Cardiac fibroblast (primary cell): ENCODE data around the gene PHACTR3.

ENCODE experiments used
- DNase-seq, 2 donors: peaks; one replicate each; pipeline versions ENCODE4 v3.0.0 to v3.0.0-alpha.2; 2010; ENCODE audit warnings: low read depth in 2 of 2
- H3K4me3 ChIP-seq, 2 donors: replicated peaks in 1 of 2; 1 replicate in 1 of 2; 2 replicates in 1 of 2; pipeline ENCODE4 v1.5.1; 2011; ENCODE audit warnings: low read depth in 2 of 2, low read length in 2 of 2, mild to moderate bottlenecking in 2 of 2, moderate library complexity in 1 of 2
- CTCF ChIP-seq: IDR thresholded peaks from one replicate; pipeline ENCODE4 v1.5.1; 2011; ENCODE audit warnings: low read depth, mild to moderate bottlenecking, low read length, inconsistent platforms

PHACTR3 gene

GRCh38 chr20:59568509-59569024 lies 35.8 kb upstream of the PHACTR3 start:
- no peak overlapping the region for H3K4me3 ChIP-seq
- DNase-seq: no peak
- TF ChIP-seq CTCF: no peak

- TF ChIP-seq CTCF: no peak
- DNase-seq: no peak
- no peak overlapping the region for H3K4me3 ChIP-seq
Measured at GRCh38 chr20:59569305-59569704, 35.0 kb upstream of the PHACTR3 start.

- no peak overlapping the region for H3K4me3 ChIP-seq
- no peak for DNase-seq
- no peak for TF ChIP-seq CTCF
Measured at GRCh38 chr20:59571151-59571550, 33.2 kb upstream of the PHACTR3 start.

- peak overlapping the region; percentile 39 to 49 for H3K4me3 ChIP-seq
- peak; percentile 91 for TF ChIP-seq CTCF
- peak; percentile 51 to 68 for DNase-seq
Measured at GRCh38 chr20:59571551-59572314, 32.6 kb upstream of the PHACTR3 start.

- TF ChIP-seq CTCF: no peak
- no peak for DNase-seq
- H3K4me3 ChIP-seq: no peak overlapping the region
Measured at GRCh38 chr20:59572515-59572914, 31.8 kb upstream of the PHACTR3 start.

- TF ChIP-seq CTCF: no peak
- DNase-seq: no peak
- H3K4me3 ChIP-seq: no peak overlapping the region
Measured at GRCh38 chr20:59573837-59574236, 30.5 kb upstream of the PHACTR3 start.
